ENCODE measurements around the gene MPO.

The MPO gene

GRCh38 chr17:58322581-58323185, 41.9 kb upstream of the MPO start:
- DNase-seq (ENCODE audit: low read depth), result no peak
- TF ChIP-seq, protein P1, sequence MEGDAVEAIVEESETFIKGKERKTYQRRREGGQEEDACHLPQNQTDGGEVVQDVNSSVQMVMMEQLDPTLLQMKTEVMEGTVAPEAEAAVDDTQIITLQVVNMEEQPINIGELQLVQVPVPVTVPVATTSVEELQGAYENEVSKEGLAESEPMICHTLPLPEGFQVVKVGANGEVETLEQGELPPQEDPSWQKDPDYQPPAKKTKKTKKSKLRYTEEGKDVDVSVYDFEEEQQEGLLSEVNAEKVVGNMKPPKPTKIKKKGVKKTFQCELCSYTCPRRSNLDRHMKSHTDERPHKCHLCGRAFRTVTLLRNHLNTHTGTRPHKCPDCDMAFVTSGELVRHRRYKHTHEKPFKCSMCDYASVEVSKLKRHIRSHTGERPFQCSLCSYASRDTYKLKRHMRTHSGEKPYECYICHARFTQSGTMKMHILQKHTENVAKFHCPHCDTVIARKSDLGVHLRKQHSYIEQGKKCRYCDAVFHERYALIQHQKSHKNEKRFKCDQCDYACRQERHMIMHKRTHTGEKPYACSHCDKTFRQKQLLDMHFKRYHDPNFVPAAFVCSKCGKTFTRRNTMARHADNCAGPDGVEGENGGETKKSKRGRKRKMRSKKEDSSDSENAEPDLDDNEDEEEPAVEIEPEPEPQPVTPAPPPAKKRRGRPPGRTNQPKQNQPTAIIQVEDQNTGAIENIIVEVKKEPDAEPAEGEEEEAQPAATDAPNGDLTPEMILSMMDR (IDR thresholded peaks at IDR 0.05; ENCODE audit: low read depth, low read length, missing control alignments), result no peak
- in situ Hi-C loops (cut with HindIII; ENCODE audit: low sequenced_read_pairs), result no loop called here
- no peak overlapping the region for H3K4me3 ChIP-seq (ENCODE audit: low read depth, low read length)

GRCh38 chr17:58321571-58322525, 41.1 kb upstream of the MPO start:
- DNase-seq (ENCODE audit: low read depth), result no peak
- H3K4me3 ChIP-seq (ENCODE audit: low read depth, low read length), result no peak overlapping the region
- in situ Hi-C loops (cut with HindIII; ENCODE audit: low sequenced_read_pairs), result no loop called here
- TF ChIP-seq, protein P1 (IDR thresholded peaks at IDR 0.05; ENCODE audit: low read depth, low read length, missing control alignments), result no peak

DNA sequence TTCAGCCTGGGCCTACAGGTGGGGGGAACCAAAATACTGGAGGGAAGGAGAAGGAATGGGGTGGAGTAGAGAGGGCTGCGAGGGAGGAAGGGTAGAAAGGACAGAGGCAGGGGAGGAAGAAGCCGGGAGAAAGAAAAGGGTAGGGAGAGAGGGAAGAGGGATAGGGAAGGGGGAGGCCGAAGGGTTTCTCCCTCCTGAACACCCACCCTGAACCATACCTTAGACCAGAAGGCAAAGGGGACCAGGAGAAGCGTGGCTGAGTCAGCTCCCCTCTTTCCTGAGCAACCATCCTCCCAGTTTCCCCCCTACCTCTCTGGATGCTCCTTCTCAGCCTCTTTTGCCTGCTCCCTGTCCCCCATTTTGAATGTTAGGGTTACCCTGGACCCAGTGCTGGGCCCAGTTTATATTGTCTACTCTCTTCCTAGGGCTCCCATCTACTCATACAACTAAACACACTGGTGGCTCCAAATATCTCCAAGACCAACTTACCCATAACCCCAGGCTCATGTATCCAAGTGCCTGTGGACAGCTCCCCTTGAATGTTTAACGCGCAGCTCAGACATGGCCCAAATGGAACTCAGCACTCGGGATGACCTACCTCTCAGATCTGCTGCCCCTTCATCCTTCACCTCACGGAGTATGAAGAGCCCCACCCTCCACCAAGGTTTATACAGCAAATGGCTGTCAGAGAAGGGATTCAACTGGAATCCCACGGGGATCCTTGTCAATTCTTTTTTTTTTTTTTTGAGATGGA, 40.0 kb upstream of the MPO start:
- no peak for DNase-seq (ENCODE audit: low read depth)
- in situ Hi-C loops (cut with HindIII; ENCODE audit: low sequenced_read_pairs), result no loop called here
- TF ChIP-seq, protein P1 (IDR thresholded peaks at IDR 0.05; ENCODE audit: low read depth, low read length, missing control alignments), result no peak
- H3K4me3 ChIP-seq (ENCODE audit: low read depth, low read length), result no peak overlapping the region

- H3K4me3 ChIP-seq (ENCODE audit: low read depth, low read length), result no peak overlapping the region
- DNase-seq (ENCODE audit: low read depth), result no peak
- in situ Hi-C loops (cut with HindIII; ENCODE audit: low sequenced_read_pairs), result no loop called here
- TF ChIP-seq, protein P1 (IDR thresholded peaks at IDR 0.05; ENCODE audit: low read depth, low read length, missing control alignments), result no peak
Measured at GRCh38 chr17:58320163-58320558, 39.4 kb upstream of the MPO start.

GRCh38 chr17:58319173-58320162, 38.7 kb upstream of the MPO start:
- in situ Hi-C loops (cut with HindIII; ENCODE audit: low sequenced_read_pairs), result no loop called here
- TF ChIP-seq, protein P1 (IDR thresholded peaks at IDR 0.05; ENCODE audit: low read depth, low read length, missing control alignments), result no peak
- DNase-seq (ENCODE audit: low read depth), result no peak
- no peak overlapping the region for H3K4me3 ChIP-seq (ENCODE audit: low read depth, low read length)
